K562 (cell line): ENCODE data around the gene SFXN3. TPM values are rescaled to one million over a fixed set of nuclear protein-coding genes. Genes with fewer than 3 reads are reported as not detected.

Experiments used
- ATAC-seq: fragments of 200-7000 bp; cut with Tn5 transposase; 3 replicates; pipeline ENCODE4 v1.9.1; 2020; ENCODE audit warnings: moderate library complexity
- BruUV-seq: library from RNA; stranded (reverse); fragments of 400-500 nt; replicated peaks from 2 replicates; lab custom pipeline; 2021; lab: Mats Ljungman, UMichigan
- CTCF ChIA-PET: fragments of 300-600 bp; formaldehyde crosslinking; extraction: SDS; loops from one replicate; lab custom pipeline; 2021; ENCODE audit warnings: low intra/inter-chr PET ratio; lab: Yijun Ruan, JAX
- POLR2A ChIA-PET: fragments of 300-600, 350-650 bp; sonication (Branson Sonifier 250); formaldehyde crosslinking; extraction: SDS; loops from one replicate; lab custom pipeline; 2021; ENCODE audit warnings: antibody characterized with exemption, inconsistent platforms; lab: Yijun Ruan, JAX
- DNase-seq, 4 experiments: peaks; one replicate each; pipeline versions ENCODE4 v3.0.0 to v3.0.0-alpha.2; 2011 to 2018; ENCODE audit warnings: low spot score in 3 of 4, mixed read lengths in 3 of 4; ENCODE audit errors: extremely low read depth in 1 of 4
- FAIRE-seq: peaks from 2 replicates; lab custom pipeline; 2011; peaks lifted over from hg19 to GRCh38; lab: Jason Lieb, UNC
- H2AFZ ChIP-seq: 2 replicates; pipeline ENCODE4 v1.6.0; 2011; ENCODE audit warnings: low read depth, low read length, control low read depth, inconsistent platforms
- H3K27ac ChIP-seq: fragments of 200-600 bp; 3 replicates; pipeline ENCODE4 v1.8.0; 2011; ENCODE audit warnings: low read depth, mild to moderate bottlenecking, control low read depth, inconsistent platforms, low read length, moderate library complexity, mixed read lengths; ENCODE audit errors: extremely low read depth
- H3K27me3 ChIP-seq, 2 experiments: fragments of 300-600 bp in 1 of 2; 2 replicates in 1 of 2; 3 replicates in 1 of 2; pipeline versions ENCODE4 v1.6.0 to v1.8.0; 2011; ENCODE audit warnings: inconsistent platforms in 2 of 2, low read length in 2 of 2, mild to moderate bottlenecking in 1 of 2, mixed read lengths in 1 of 2, moderate library complexity in 1 of 2; ENCODE audit not compliant: control insufficient read depth in 2 of 2, insufficient read depth in 2 of 2
- H3K36me3 ChIP-seq: fragments of 300-600 bp; 3 replicates; pipeline ENCODE4 v1.8.0; 2011; ENCODE audit warnings: mild to moderate bottlenecking, low read length, inconsistent platforms; ENCODE audit not compliant: control insufficient read depth, insufficient read depth
- H3K4me1 ChIP-seq, 2 experiments: fragments of 200-600 bp in 1 of 2; replicated peaks in 1 of 2; 2 replicates in 1 of 2; 3 replicates in 1 of 2; pipeline versions ENCODE4 v1.5.1 to v1.8.0; 2011; ENCODE audit warnings: inconsistent platforms in 2 of 2, low read length in 2 of 2, mild to moderate bottlenecking in 1 of 2, mixed read lengths in 1 of 2, moderate library complexity in 1 of 2; ENCODE audit not compliant: control insufficient read depth in 2 of 2, insufficient read depth in 2 of 2
- H3K4me2 ChIP-seq: 2 replicates; pipeline ENCODE4 v1.6.1; 2011; ENCODE audit warnings: low read length, control low read depth, inconsistent platforms, mixed read lengths; ENCODE audit not compliant: insufficient read depth
- H3K4me3 ChIP-seq: fragments of 200-600 bp; sonication (generic), shearing (Covaris generic); 2 replicates; pipeline ENCODE4 v1.5.1; 2016; ENCODE audit warnings: control low read depth, inconsistent platforms
- H3K79me2 ChIP-seq: fragments of 200-600 bp; 3 replicates; pipeline ENCODE4 v1.8.0; 2011; ENCODE audit warnings: low read length, inconsistent platforms; ENCODE audit not compliant: control insufficient read depth, insufficient read depth
- H3K9ac ChIP-seq, 2 experiments: 2 replicates each; pipeline versions ENCODE4 v1.6.0 to v1.6.1; 2011; ENCODE audit warnings: low read depth in 2 of 2, low read length in 2 of 2, control low read depth in 1 of 2, inconsistent platforms in 1 of 2, mild to moderate bottlenecking in 1 of 2, mixed read lengths in 1 of 2; ENCODE audit not compliant: insufficient read depth in 1 of 2
- H3K9me1 ChIP-seq: one replicate; pipeline ENCODE4 v1.6.0; 2011; ENCODE audit warnings: inconsistent platforms, mild to moderate bottlenecking, low read length, moderate library complexity; ENCODE audit not compliant: control insufficient read depth, insufficient read depth
- H3K9me3 ChIP-seq: replicated peaks from 2 replicates; pipeline ENCODE4 v1.5.1; 2011; ENCODE audit warnings: low read depth, low read length, inconsistent platforms; ENCODE audit not compliant: control insufficient read depth, insufficient read depth
- H4K20me1 ChIP-seq: replicated peaks from 2 replicates; pipeline ENCODE4 v1.6.1; 2011; ENCODE audit warnings: low read length, inconsistent platforms, mixed read lengths; ENCODE audit not compliant: control insufficient read depth, insufficient read depth
- ATF1 ChIP-seq, 2 experiments: fragments of 450-650 bp in 1 of 2; IDR thresholded peaks; 2 replicates each; pipeline ENCODE4 v1.6.1; 2016; ENCODE audit warnings: missing compliant biosample characterization in 1 of 2, missing genetic modification characterization in 1 of 2
- EP300 ChIP-seq: IDR thresholded peaks from 2 replicates; pipeline ENCODE4 v1.6.1; 2012; ENCODE audit warnings: low read length, improper control_type of control experiment
- EP400 ChIP-seq: fragments of 450-650 bp; IDR thresholded peaks from 2 replicates; pipeline ENCODE4 v1.6.1; 2017; ENCODE audit warnings: antibody characterized with exemption, mild to moderate bottlenecking, moderate library complexity
- EWSR1 ChIP-seq: fragments of 450-650 bp; IDR thresholded peaks from 2 replicates; pipeline ENCODE4 v1.6.1; 2018; ENCODE audit warnings: borderline replicate concordance, mild to moderate bottlenecking, low read depth, moderate library complexity; ENCODE audit not compliant: partially characterized antibody
- FOXA1 ChIP-seq: fragments of 450-650 bp; IDR thresholded peaks from 2 replicates; pipeline ENCODE4 v1.6.1; 2016; ENCODE audit warnings: mild to moderate bottlenecking, borderline replicate concordance
- HNRNPL ChIP-seq: fragments of 200-400 bp; formaldehyde crosslinking; IDR thresholded peaks from 2 replicates; pipeline ENCODE4 v1.6.1; 2017; ENCODE audit warnings: low read depth, mild to moderate bottlenecking, low read length
- HOXB6 ChIP-seq: fragments of 250-450 bp; sonication (Bioruptor Pico); IDR thresholded peaks from 2 replicates; pipeline ENCODE4 v1.5.1; 2022; ENCODE audit warnings: mild to moderate bottlenecking, borderline replicate concordance
- IRF2 ChIP-seq: sonication (generic); formaldehyde crosslinking; IDR thresholded peaks from 2 replicates; pipeline ENCODE4 v1.8.1; 2022; ENCODE audit warnings: mild to moderate bottlenecking, missing genetic modification reagents
- KAT8 ChIP-seq: fragments of 450-650 bp; IDR thresholded peaks from 2 replicates; pipeline ENCODE4 v1.6.1; 2016; ENCODE audit warnings: low read depth, mild to moderate bottlenecking
- L3MBTL2 ChIP-seq: fragments of 450-650 bp; IDR thresholded peaks from 2 replicates; pipeline ENCODE4 v1.6.1; 2016; ENCODE audit warnings: mild to moderate bottlenecking, moderate library complexity
- NEUROD1 ChIP-seq: fragments of 150-350 bp; IDR thresholded peaks from 2 replicates; pipeline ENCODE4 v1.6.1; 2014; ENCODE audit warnings: borderline replicate concordance, low read length, low read depth; ENCODE audit not compliant: partially characterized antibody
- PPARD ChIP-seq: fragments of 250-450 bp; sonication (Bioruptor Pico); IDR thresholded peaks from 2 replicates; pipeline ENCODE4 v1.8.0; 2022; ENCODE audit warnings: inconsistent platforms, mild to moderate bottlenecking, moderate library complexity
- SMAD2 ChIP-seq: fragments of 150-350 bp; IDR thresholded peaks from 2 replicates; pipeline ENCODE4 v1.6.1; 2014; ENCODE audit warnings: low read depth, mild to moderate bottlenecking, low read length
- SRSF9 ChIP-seq: fragments of 200-400 bp; formaldehyde crosslinking; IDR thresholded peaks from 2 replicates; pipeline ENCODE4 v1.6.1; 2017; ENCODE audit warnings: low read depth, low read length, borderline replicate concordance
- TAF9B ChIP-seq: fragments of 450-650 bp; IDR thresholded peaks from 2 replicates; pipeline ENCODE4 v1.6.1; 2018; ENCODE audit warnings: mild to moderate bottlenecking; ENCODE audit not compliant: partially characterized antibody
- TEAD2 ChIP-seq: fragments of 450-650 bp; IDR thresholded peaks from 2 replicates; pipeline ENCODE4 v1.6.1; 2016; ENCODE audit warnings: missing genetic modification characterization, control low read depth, missing compliant biosample characterization
- ZNF444 ChIP-seq: fragments of 250-450 bp; sonication (Bioruptor Pico); IDR thresholded peaks from 2 replicates; pipeline ENCODE4 v1.4.0; 2020; ENCODE audit warnings: mild to moderate bottlenecking, moderate library complexity
- ZNF586 ChIP-seq: fragments of 450-650 bp; formaldehyde crosslinking; conservative IDR thresholded peaks from 2 replicates; pipeline ENCODE4 v1.4.0; 2020; ENCODE audit warnings: mild to moderate bottlenecking, moderate library complexity
- ZNF764 ChIP-seq: fragments of 250-450 bp; sonication (Bioruptor Pico); IDR thresholded peaks from 2 replicates; pipeline ENCODE4 v1.4.0; 2020; ENCODE audit warnings: low read depth, mild to moderate bottlenecking, moderate library complexity
- WGBS: fragments of 100-300 bp; shearing (Covaris generic); methylation state at CpG from one replicate; pipeline ENCODE4 v1.1.6; 2016; ENCODE audit warnings: low coverage, mixed read lengths; ENCODE audit not compliant: insufficient coverage; ENCODE audit errors: missing lambda C conversion rate; 5-methylcytosine and 5-hydroxymethylcytosine counted together
- in situ Hi-C: fragments of 300-500 bp; cut with MboI; formaldehyde crosslinking; loops from 4 replicates; pipeline ENCODE4 v1.15.0; 2018; ENCODE audit warnings: inconsistent platforms, mixed read lengths
- intact Hi-C: fragments of 100-400 bp; cut with micrococcal nuclease; formaldehyde crosslinking; loops from 2 replicates; pipeline ENCODE4 v1.14.2; 2022
- polyA plus RNA-seq, 8 experiments: library from polyadenylated mRNA; depleted of rRNA in 4 of 8; stranded (reverse) in 5 of 8; unstranded in 3 of 8; fragments of >200 nt; fragmentation: Nextera tagmentation in 2 of 8; fragmentation: Illumina TruSeq in 1 of 8; extraction: Ambion mirVana in 2 of 8; extraction: Trizol in 1 of 8; gene quantifications; 2 replicates each; pipeline versions ENCODE4 v1.2.1 to v1.2.3, GENCODE V29; 2011 to 2014; ENCODE audit warnings: inconsistent platforms in 1 of 8, missing spikeins in 1 of 8
- total RNA-seq, 7 experiments: library from RNA; depleted of rRNA in 6 of 7; stranded (reverse); fragments of >200 nt in 6 of 7; fragmentation: Illumina TruSeq in 2 of 7; extraction: Trizol in 2 of 7; gene quantifications; 2 replicates each; pipeline versions ENCODE4 v1.2.1 to v1.2.3, GENCODE V29; 2011 to 2021; ENCODE audit warnings: low replicate concordance in 1 of 7
- TF ChIP-seq, protein P1 (sequence below): fragments of 450-650 bp; formaldehyde crosslinking; IDR thresholded peaks from 2 replicates; pipeline ENCODE4 v1.4.0; 2020; ENCODE audit warnings: mild to moderate bottlenecking, mixed read lengths

The SFXN3 gene
- total and polyA plus RNA-seq, 9 of the 15 experiments (the other 6 are each of a cell fraction or from before 2014, with no cell fraction given) = 0.24 to 4.6 (median 0.86) TPM

DNA sequence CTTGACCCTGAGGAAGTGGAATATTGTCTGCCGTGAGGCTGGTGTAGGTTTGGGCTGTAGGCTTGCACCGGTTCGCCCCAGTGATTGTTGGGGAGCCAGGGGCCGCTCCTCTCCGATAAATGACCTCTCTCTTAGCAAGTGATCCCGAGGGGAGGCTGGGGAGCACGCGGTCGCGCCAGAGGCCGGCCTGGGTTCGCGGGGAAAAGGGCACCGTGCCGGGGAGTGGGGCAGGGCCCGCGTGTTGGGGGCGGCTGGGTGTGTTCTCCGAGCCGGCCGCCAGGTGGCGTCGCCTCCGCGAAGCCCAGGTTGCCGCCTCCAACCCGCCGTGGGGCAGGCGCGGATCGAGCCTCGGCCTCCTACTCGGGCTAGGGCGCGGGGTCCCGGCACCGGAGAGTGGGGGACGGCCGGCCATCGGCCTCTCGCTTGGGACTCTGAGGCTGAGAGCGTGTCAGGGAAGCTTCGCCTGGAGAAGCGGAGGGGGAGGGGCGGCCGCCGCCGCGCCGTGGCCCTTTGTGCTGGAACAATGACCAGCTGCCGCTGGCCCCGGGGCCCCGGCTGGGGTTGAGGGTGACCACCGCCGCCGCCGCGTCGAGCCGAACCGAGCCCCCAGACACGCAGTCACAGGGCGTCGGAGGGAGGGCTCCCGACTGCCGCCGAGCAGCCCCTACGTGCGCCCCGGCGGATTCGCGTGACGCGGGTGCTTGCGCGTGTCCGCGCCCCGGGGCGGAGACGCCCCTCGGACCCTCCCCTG is 31.9 kb upstream of the SFXN3 start:
- in situ Hi-C loops = loop anchor here (25.0 kb wide), 1 partner anchor 1038 kb away; no protein-coding TSS in a partner anchor
- no peak for FAIRE-seq
- BruUV-seq = no TSS peak
- 2% methylated on average over 28 of the region's 83 CpGs for WGBS
- H3K4me3 ChIP-seq = peak overlapping the region; percentile 76
- ChIA-PET CTCF (interaction anchor here (0.5 to 9.3 kb wide), 4 partner anchors 14 to 316 kb away, joined by 3 to 150 read pairs (median 3); no protein-coding TSS in a partner anchor), POLR2A (interaction anchor here (0.6 to 1.0 kb wide), 3 partner anchors 12 to 59 kb away, joined by 3 to 5 read pairs (median 3); no protein-coding TSS in a partner anchor)
- no peaks in the 10 kb centered on the region for H4K20me1 ChIP-seq
- peak overlapping the region; percentile 93 for H3K27ac ChIP-seq
- ATAC-seq = peak; percentile 72
- peak overlapping the region; percentile 86 for H2AFZ ChIP-seq
- no peaks in the 10 kb centered on the region for H3K9me1 ChIP-seq
- no peaks in the 10 kb centered on the region for H3K27me3 ChIP-seq
- H3K36me3 ChIP-seq = peaks cover 36% of the 10 kb centered on the region; the same call in 2 of the 3 replicates
- intact Hi-C loops = loop anchor here (1.0 kb wide), 1 partner anchor 12 kb away; no protein-coding TSS in a partner anchor
- peak overlapping the region; percentile 85 to 90 for H3K9ac ChIP-seq
- peaks cover 64% of the 10 kb centered on the region for H3K79me2 ChIP-seq
- H3K9me3 ChIP-seq = no peaks in the 10 kb centered on the region
- H3K4me2 ChIP-seq = peak overlapping the region; percentile 100
- peak; percentile 55 to 82 (median 71) for DNase-seq
- peaks cover 26 to 81% of the 10 kb centered on the region in 2 experiments; a peak in 4 of 5 replicates for H3K4me1 ChIP-seq
- TF ChIP-seq EWSR1 (no peak), SRSF9 (no peak), HNRNPL (peak; percentile 58; the same call in 1 of the 2 replicates), ATF1 (CRISPR knock-in tag; IDR thresholded peaks at IDR 0.05) (0 out of 2 replicates have a peak, but pooled peaks have one; percentile 35), ATF1 (tag; IDR thresholded peaks at IDR 0.05) (peak; percentile 84), ZNF764 (no peak), TAF9B (no peak), NEUROD1 (no peak), SMAD2 (no peak), FOXA1 (no peak), PPARD (CRISPR knock-in tag) (no peak), EP400 (peak; percentile 62; the same call in 1 of the 2 replicates), ZNF586 (CRISPR knock-in tag) (no peak), EP300 (no peak), HOXB6 (CRISPR knock-in tag) (no peak), KAT8 (no peak), IRF2 (CRISPR knock-in tag) (no peak), L3MBTL2 (0 out of 2 replicates have a peak, but pooled peaks have one; percentile 64), ZNF444 (no peak), TEAD2 (tag) (no peak)
- TF ChIP-seq, protein P1, sequence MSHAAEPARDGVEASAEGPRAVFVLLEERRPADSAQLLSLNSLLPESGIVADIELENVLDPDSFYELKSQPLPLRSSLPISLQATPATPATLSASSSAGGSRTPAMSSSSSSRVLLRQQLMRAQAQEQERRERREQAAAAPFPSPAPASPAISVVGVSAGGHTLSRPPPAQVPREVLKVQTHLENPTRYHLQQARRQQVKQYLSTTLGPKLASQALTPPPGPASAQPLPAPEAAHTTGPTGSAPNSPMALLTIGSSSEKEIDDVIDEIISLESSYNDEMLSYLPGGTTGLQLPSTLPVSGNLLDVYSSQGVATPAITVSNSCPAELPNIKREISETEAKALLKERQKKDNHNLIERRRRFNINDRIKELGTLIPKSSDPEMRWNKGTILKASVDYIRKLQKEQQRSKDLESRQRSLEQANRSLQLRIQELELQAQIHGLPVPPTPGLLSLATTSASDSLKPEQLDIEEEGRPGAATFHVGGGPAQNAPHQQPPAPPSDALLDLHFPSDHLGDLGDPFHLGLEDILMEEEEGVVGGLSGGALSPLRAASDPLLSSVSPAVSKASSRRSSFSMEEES (CRISPR knock-in tag) = no peak
